Measurements from ENCODE around the gene TET3. TPM values are rescaled to one million over a fixed set of nuclear protein-coding genes. Genes with fewer than 3 reads are reported as not detected.

Gene TET3
- total and polyA plus RNA-seq, 9 of the 15 experiments (the other 6 are each of a cell fraction or from before 2014, with no cell fraction given): 0.35 to 16.3 (median 5.5) TPM

DNA sequence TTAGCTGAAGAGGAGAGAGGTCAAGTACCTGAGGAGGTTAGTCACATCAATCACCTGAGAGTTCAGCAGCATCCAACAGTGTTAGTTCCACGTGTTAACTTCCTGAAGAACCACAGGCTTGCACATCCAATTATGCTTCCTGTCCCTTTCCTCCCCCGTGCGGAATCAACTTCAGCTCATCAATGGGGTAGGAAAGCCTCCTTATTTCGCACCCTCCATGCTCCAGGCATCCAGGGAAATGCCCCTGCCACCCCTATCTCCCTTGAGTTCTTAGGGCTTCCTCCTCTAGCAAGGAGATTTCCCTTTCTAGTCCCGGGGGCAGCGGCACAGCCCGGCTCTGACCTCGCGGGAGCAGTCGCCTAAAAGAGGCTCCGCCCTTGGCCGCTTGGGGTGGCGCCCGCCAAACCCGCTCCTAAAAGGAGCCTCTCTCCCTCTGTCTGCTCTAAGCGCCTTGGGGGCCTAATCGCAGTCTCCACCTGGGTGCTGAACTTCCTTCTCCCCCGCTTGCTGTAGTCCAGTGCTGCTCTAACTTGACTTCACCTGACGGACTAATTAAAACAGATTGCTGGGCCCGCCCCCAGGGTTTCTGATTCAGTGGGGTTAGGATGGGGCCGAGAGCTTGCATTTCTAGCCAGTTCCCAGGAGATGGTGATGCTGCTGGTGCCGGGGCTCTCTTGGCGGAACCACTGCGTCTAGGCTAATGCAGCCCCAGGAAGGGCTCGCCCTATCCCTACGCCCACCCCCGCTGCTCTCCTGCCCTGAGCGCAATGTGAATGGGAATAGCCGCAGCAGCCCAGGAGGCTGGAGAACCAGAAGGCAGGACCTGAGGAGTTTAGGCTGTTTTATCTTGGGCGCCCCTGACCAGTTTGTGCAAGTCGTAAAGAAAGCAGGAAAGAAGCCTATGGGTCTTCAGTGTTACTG, 3.4 kb upstream of the TET3 start (continued):
- TF ChIP-seq, protein P1, sequence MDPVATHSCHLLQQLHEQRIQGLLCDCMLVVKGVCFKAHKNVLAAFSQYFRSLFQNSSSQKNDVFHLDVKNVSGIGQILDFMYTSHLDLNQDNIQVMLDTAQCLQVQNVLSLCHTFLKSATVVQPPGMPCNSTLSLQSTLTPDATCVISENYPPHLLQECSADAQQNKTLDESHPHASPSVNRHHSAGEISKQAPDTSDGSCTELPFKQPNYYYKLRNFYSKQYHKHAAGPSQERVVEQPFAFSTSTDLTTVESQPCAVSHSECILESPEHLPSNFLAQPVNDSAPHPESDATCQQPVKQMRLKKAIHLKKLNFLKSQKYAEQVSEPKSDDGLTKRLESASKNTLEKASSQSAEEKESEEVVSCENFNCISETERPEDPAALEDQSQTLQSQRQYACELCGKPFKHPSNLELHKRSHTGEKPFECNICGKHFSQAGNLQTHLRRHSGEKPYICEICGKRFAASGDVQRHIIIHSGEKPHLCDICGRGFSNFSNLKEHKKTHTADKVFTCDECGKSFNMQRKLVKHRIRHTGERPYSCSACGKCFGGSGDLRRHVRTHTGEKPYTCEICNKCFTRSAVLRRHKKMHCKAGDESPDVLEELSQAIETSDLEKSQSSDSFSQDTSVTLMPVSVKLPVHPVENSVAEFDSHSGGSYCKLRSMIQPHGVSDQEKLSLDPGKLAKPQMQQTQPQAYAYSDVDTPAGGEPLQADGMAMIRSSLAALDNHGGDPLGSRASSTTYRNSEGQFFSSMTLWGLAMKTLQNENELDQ (CRISPR knock-in tag; IDR thresholded peaks at IDR 0.05; ENCODE audit: borderline replicate concordance): no peak
- no peak for TF ChIP-seq ZNF584 (CRISPR knock-in tag; IDR thresholded peaks at IDR 0.05; ENCODE audit: low read depth)
- no peak for TF ChIP-seq ZFP1 (CRISPR knock-in tag; IDR thresholded peaks at IDR 0.05)
- peak; percentile 74 for TF ChIP-seq GATA2 (CRISPR knock-in tag; IDR thresholded peaks at IDR 0.05)
- peak; percentile 40 for TF ChIP-seq ZBTB7A (IDR thresholded peaks at IDR 0.05; ENCODE audit: borderline replicate concordance, control insufficient read depth, low read depth, low read length)
- TF ChIP-seq RNF2 (IDR thresholded peaks at IDR 0.05): no peak
- TF ChIP-seq MTA1 (IDR thresholded peaks at IDR 0.05; ENCODE audit: borderline replicate concordance): no peak
- 0 out of 2 replicates have a peak, but pooled peaks have one; percentile 6 for TF ChIP-seq SMC3 (conservative IDR thresholded peaks at IDR 0.05; ENCODE audit: insufficient read depth, low read depth, low read length)
- no peak for TF ChIP-seq ARNT (IDR thresholded peaks at IDR 0.05)
- TF ChIP-seq, protein P2, sequence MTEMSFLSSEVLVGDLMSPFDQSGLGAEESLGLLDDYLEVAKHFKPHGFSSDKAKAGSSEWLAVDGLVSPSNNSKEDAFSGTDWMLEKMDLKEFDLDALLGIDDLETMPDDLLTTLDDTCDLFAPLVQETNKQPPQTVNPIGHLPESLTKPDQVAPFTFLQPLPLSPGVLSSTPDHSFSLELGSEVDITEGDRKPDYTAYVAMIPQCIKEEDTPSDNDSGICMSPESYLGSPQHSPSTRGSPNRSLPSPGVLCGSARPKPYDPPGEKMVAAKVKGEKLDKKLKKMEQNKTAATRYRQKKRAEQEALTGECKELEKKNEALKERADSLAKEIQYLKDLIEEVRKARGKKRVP (CRISPR knock-in tag; IDR thresholded peaks at IDR 0.05): no peak
- TF ChIP-seq, protein P3, sequence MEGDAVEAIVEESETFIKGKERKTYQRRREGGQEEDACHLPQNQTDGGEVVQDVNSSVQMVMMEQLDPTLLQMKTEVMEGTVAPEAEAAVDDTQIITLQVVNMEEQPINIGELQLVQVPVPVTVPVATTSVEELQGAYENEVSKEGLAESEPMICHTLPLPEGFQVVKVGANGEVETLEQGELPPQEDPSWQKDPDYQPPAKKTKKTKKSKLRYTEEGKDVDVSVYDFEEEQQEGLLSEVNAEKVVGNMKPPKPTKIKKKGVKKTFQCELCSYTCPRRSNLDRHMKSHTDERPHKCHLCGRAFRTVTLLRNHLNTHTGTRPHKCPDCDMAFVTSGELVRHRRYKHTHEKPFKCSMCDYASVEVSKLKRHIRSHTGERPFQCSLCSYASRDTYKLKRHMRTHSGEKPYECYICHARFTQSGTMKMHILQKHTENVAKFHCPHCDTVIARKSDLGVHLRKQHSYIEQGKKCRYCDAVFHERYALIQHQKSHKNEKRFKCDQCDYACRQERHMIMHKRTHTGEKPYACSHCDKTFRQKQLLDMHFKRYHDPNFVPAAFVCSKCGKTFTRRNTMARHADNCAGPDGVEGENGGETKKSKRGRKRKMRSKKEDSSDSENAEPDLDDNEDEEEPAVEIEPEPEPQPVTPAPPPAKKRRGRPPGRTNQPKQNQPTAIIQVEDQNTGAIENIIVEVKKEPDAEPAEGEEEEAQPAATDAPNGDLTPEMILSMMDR (IDR thresholded peaks at IDR 0.05 in 2 of 3, conservative IDR thresholded peaks at IDR 0.05 in 1 of 3; ENCODE audit: insufficient read depth in 2 of 3, low read depth in 1 of 3, low read length in 3 of 3): 0 out of 6 replicates have a peak, but pooled peaks of 1 of the 3 experiments have one; percentile 7
- TF ChIP-seq SREBF2 (CRISPR knock-in tag; IDR thresholded peaks at IDR 0.05): no peak
- TF ChIP-seq, protein P4, sequence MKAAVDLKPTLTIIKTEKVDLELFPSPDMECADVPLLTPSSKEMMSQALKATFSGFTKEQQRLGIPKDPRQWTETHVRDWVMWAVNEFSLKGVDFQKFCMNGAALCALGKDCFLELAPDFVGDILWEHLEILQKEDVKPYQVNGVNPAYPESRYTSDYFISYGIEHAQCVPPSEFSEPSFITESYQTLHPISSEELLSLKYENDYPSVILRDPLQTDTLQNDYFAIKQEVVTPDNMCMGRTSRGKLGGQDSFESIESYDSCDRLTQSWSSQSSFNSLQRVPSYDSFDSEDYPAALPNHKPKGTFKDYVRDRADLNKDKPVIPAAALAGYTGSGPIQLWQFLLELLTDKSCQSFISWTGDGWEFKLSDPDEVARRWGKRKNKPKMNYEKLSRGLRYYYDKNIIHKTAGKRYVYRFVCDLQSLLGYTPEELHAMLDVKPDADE (conservative IDR thresholded peaks at IDR 0.05; ENCODE audit: control insufficient read depth, low read depth, low read length): 0 out of 2 replicates have a peak, but pooled peaks have one; percentile 18
- TF ChIP-seq ZKSCAN1 (IDR thresholded peaks at IDR 0.05; ENCODE audit: low read depth, low read length): no peak
- no peak for TF ChIP-seq RBM14 (IDR thresholded peaks at IDR 0.05; ENCODE audit: borderline replicate concordance, insufficient read depth, low read depth, low read length)
- TF ChIP-seq KHSRP (IDR thresholded peaks at IDR 0.05): no peak
- TF ChIP-seq NBN (IDR thresholded peaks at IDR 0.05; ENCODE audit: low read depth): 0 out of 2 replicates have a peak, but pooled peaks have one; percentile 57
- no peak for TF ChIP-seq BACH1 (tag; IDR thresholded peaks at IDR 0.05)
- no peak for TF ChIP-seq NCOA2 (IDR thresholded peaks at IDR 0.05; ENCODE audit: partially characterized antibody in 2 of 2)
- TF ChIP-seq SIRT6 (IDR thresholded peaks at IDR 0.05; ENCODE audit: low read depth, low read length): no peak

Measured in K562 (cell line).